ENCODE measurements around the gene CDKN1C. TPM values are rescaled to one million over a fixed set of nuclear protein-coding genes. Genes with fewer than 3 reads are reported as not detected.
A peak's percentile ranks its signal among the peaks of the same experiment; 100 is the strongest.

Gene CDKN1C
- polyA plus RNA-seq, 4 donors: 4.0 to 328 (median 17.7) TPM

DNA sequence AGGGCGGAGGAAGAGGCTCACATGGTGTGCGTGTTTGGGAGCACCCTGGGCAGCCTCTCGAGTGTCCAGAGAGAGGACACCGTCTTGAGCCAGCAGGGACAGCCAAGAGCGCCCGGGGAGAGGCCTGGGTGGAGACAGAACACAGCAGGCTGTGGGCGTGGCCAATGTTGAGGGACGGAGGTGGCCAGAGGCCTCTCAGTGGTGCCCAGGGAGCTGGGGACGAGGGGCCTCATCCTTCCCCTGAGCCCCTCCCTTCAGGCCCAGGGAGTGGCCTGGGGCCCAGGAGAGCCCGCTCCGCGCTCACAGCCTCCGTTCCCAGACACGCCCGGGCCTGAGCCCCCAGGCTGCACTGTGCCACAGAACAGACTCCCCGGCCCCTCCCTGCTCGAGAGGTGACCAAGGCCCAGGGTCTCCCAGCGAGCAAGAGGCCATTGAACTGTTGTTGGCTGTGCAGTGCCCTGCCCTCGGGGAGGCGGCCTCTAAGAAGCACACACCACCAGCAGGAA is 48.4 kb downstream of the CDKN1C start:
- peaks cover 0 to 73% (median 0%) of the 10 kb centered on the region in 3 donors for H3K4me1 ChIP-seq (ENCODE audit: control insufficient read depth in 3 of 3, insufficient read depth in 2 of 3, low read depth in 1 of 3, low read length in 2 of 3)
- no peaks in the 10 kb centered on the region for H3K9me3 ChIP-seq (ENCODE audit: control insufficient read depth in 2 of 2, insufficient read depth in 1 of 2, low read depth in 1 of 2, low read length in 1 of 2)
- no peaks in the 10 kb centered on the region for H3K27me3 ChIP-seq (ENCODE audit: control insufficient read depth in 3 of 3, insufficient read depth in 3 of 3, low read length in 3 of 3)
- WGBS, 3 donors: 49 to 79% (median 72%) methylated on average over 18 to 20 of the region's 20 CpGs
- H3K36me3 ChIP-seq (ENCODE audit: control insufficient read depth in 3 of 3, insufficient read depth in 2 of 3, low read depth in 1 of 3, low read length in 3 of 3): peaks cover 0 to under 1% (median 0%) of the 10 kb centered on the region in 3 donors
- DNase-seq: peak; percentile 10 to 96
- H3K4me3 ChIP-seq (ENCODE audit: low read depth in 1 of 3, low read length in 3 of 3): peak overlapping the region in 1 of 3 donors; percentile 2
- no peak for FAIRE-seq
- peak overlapping the region in 1 of 3 donors; percentile 91 for H3K27ac ChIP-seq (ENCODE audit: low read depth in 1 of 3, low read length in 2 of 3)

DNA sequence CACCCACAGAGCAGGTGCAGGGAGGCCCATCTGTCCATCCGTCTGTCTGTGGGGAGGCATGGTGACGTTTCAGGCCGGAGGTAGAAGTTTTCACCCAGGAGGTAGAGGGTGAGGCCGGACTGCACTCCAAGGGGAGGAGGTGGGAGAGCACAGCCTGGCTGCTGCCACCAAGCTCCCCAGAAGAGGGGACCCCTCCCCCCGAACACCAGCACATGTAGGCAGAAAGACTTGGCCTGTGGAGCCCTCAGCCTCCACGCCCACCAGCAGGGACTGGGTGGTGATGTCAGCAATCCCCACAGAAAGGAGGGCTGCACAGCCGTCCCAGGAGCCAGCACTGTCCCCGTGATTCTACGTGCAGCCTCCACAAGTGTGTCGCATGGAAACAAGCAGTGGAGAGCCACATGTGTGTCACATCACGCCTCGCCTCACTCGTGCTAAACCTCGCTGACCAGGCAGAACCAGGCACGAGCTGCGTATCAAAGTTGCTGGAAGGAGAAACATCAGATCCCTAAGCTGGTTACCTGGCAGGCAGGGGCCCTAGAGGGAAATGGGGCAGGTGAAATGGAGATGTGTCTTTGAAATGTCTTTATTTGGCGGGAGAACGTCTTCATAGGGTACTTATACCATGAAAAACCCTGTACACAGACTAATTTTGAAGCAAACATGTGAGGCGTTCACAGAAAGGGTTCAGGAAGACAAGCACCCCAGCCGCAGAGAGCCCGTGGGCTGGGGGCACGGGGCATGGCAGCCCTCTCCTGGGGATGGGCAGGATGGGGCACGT is 49.1 kb downstream of the CDKN1C start:
- Histone ChIP-seq H3K4me3 (ENCODE audit: low read depth in 1 of 3, low read length in 3 of 3) (no peak overlapping the region), H3K36me3 (ENCODE audit: control insufficient read depth in 3 of 3, insufficient read depth in 2 of 3, low read depth in 1 of 3, low read length in 3 of 3) (no peaks in the 10 kb centered on the region), H3K27me3 (ENCODE audit: control insufficient read depth in 3 of 3, insufficient read depth in 3 of 3, low read length in 3 of 3) (no peaks in the 10 kb centered on the region), H3K9me3 (ENCODE audit: control insufficient read depth in 2 of 2, insufficient read depth in 1 of 2, low read depth in 1 of 2, low read length in 1 of 2) (no peaks in the 10 kb centered on the region), H3K4me1 (ENCODE audit: control insufficient read depth in 3 of 3, insufficient read depth in 2 of 3, low read depth in 1 of 3, low read length in 2 of 3) (peaks cover 0 to 73% (median 0%) of the 10 kb centered on the region in 3 donors), H3K27ac (ENCODE audit: low read depth in 1 of 3, low read length in 2 of 3) (peak overlapping the region in 1 of 3 donors; percentile 91)
- 83 to 92% (median 88%) methylated on average over 23 of the region's 23 CpGs for WGBS, 3 donors
- FAIRE-seq (no peak), DNase-seq (peak in 1 of 2 donors; percentile 54)

DNA sequence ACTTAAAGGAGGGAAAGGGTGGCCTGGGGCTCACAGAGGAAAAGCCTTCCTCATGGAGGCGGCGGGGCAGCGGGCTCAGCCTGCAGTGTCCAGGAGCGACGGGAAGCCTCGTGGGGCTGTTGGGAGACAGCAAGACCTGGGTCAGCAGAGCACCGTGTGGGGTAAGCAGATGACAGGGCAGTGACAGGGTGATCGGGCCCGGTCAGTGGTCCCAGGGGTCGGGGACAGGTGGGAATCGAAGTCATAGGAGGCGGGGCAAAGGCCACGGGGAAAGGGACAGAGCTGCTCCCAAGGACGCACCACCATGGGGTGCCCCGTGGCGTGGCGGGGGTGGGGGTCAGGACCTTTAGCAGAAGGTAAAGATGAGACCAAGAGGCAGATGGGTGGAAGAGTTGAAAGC is 49.8 kb downstream of the CDKN1C start:
- Histone ChIP-seq H3K36me3 (ENCODE audit: control insufficient read depth in 3 of 3, insufficient read depth in 2 of 3, low read depth in 1 of 3, low read length in 3 of 3) (no peaks in the 10 kb centered on the region), H3K27ac (ENCODE audit: low read depth in 1 of 3, low read length in 2 of 3) (peak overlapping the region in 1 of 3 donors; percentile 91), H3K4me1 (ENCODE audit: control insufficient read depth in 3 of 3, insufficient read depth in 2 of 3, low read depth in 1 of 3, low read length in 2 of 3) (peaks cover 0 to 67% (median 0%) of the 10 kb centered on the region in 3 donors), H3K4me3 (ENCODE audit: low read depth in 1 of 3, low read length in 3 of 3) (no peak overlapping the region), H3K9me3 (ENCODE audit: control insufficient read depth in 2 of 2, insufficient read depth in 1 of 2, low read depth in 1 of 2, low read length in 1 of 2) (no peaks in the 10 kb centered on the region), H3K27me3 (ENCODE audit: control insufficient read depth in 3 of 3, insufficient read depth in 3 of 3, low read length in 3 of 3) (no peaks in the 10 kb centered on the region)
- WGBS, 3 donors: 87 to 90% (median 88%) methylated on average over 17 of the region's 17 CpGs
- no peak for FAIRE-seq
- no peak for DNase-seq

DNA sequence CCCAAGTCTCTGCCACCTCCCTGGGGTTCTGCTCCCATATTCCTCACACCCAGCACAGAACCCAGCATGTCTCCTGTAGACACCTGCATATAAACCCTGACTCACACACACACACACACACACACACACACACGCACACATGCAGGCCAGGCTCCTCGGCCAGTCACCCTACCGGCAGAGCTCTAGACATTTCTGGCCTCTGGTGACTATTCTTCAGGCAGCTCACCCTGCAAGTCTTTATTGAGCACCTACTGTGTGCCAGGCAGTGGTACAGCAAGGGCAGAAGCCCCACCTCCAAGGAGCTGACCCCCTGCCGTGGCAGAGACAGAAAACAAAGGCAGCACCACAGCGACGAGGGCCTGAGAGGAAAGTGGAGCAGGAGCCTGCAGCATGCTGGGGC is 50.3 kb downstream of the CDKN1C start:
- Histone ChIP-seq H3K36me3 (ENCODE audit: control insufficient read depth in 3 of 3, insufficient read depth in 2 of 3, low read depth in 1 of 3, low read length in 3 of 3) (no peaks in the 10 kb centered on the region), H3K4me1 (ENCODE audit: control insufficient read depth in 3 of 3, insufficient read depth in 2 of 3, low read depth in 1 of 3, low read length in 2 of 3) (peaks cover 0 to 62% (median 0%) of the 10 kb centered on the region in 3 donors), H3K27ac (ENCODE audit: low read depth in 1 of 3, low read length in 2 of 3) (peak overlapping the region in 1 of 3 donors; percentile 91), H3K4me3 (ENCODE audit: low read depth in 1 of 3, low read length in 3 of 3) (no peak overlapping the region), H3K9me3 (ENCODE audit: control insufficient read depth in 2 of 2, insufficient read depth in 1 of 2, low read depth in 1 of 2, low read length in 1 of 2) (peaks cover 0 to 1% of the 10 kb centered on the region in 2 donors), H3K27me3 (ENCODE audit: control insufficient read depth in 3 of 3, insufficient read depth in 3 of 3, low read length in 3 of 3) (no peaks in the 10 kb centered on the region)
- DNase-seq: peak in 1 of 2 donors; percentile 63
- 78 to 91% (median 82%) methylated on average over 6 of the region's 6 CpGs for WGBS, 3 donors
- FAIRE-seq: no peak

DNA sequence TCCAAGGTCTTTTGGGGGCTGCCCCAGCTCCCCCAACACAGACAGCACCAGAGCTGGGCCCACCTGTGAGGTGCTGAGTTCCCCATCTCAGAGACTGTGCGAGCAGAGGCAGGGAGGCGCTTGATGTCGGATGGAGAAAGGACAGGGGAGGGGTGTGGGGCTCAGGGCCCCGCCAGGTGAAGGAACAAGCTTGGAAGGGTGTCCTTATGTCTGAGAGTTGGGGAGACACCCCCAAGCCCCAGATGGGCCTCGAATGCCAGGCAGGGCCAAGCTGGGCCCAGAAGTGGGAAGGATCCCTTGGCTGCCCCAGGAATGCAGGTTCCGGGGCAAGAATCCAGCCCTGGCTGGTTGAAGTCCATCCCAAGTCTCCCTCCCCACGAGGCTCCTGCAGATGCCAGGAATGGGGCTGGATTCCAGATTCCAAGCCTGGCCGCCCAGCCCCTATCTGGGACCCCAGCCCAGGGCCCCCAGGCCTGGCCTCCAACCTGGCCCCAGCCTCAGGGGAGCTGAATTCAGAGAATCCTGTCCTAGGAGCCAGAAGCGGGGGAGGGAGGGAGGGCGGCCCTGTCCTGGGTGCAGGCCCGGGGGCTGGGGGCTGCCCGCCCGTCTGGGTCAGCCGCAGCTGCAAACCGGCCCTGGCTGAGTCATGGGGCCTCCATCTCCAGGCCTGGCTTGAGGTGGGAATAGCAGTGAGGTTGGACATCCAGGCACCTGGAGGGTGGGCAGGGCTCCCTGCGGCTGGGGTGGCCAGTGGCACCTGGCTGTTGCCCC is 50.9 kb downstream of the CDKN1C start:
- FAIRE-seq: no peak
- DNase-seq: no peak
- H3K4me1 ChIP-seq (ENCODE audit: control insufficient read depth in 3 of 3, insufficient read depth in 2 of 3, low read depth in 1 of 3, low read length in 2 of 3): peaks cover 0 to 56% (median 0%) of the 10 kb centered on the region in 3 donors
- 84 to 87% (median 86%) methylated on average over 13 to 16 of the region's 16 CpGs for WGBS, 3 donors
- H3K36me3 ChIP-seq (ENCODE audit: control insufficient read depth in 3 of 3, insufficient read depth in 2 of 3, low read depth in 1 of 3, low read length in 3 of 3): no peaks in the 10 kb centered on the region
- peak overlapping the region in 1 of 3 donors; percentile 18 for H3K27ac ChIP-seq (ENCODE audit: low read depth in 1 of 3, low read length in 2 of 3)
- H3K27me3 ChIP-seq (ENCODE audit: control insufficient read depth in 3 of 3, insufficient read depth in 3 of 3, low read length in 3 of 3): no peaks in the 10 kb centered on the region
- H3K4me3 ChIP-seq (ENCODE audit: low read depth in 1 of 3, low read length in 3 of 3): no peak overlapping the region
- H3K9me3 ChIP-seq (ENCODE audit: control insufficient read depth in 2 of 2, insufficient read depth in 1 of 2, low read depth in 1 of 2, low read length in 1 of 2): peaks cover 0 to 6% of the 10 kb centered on the region in 2 donors

DNA sequence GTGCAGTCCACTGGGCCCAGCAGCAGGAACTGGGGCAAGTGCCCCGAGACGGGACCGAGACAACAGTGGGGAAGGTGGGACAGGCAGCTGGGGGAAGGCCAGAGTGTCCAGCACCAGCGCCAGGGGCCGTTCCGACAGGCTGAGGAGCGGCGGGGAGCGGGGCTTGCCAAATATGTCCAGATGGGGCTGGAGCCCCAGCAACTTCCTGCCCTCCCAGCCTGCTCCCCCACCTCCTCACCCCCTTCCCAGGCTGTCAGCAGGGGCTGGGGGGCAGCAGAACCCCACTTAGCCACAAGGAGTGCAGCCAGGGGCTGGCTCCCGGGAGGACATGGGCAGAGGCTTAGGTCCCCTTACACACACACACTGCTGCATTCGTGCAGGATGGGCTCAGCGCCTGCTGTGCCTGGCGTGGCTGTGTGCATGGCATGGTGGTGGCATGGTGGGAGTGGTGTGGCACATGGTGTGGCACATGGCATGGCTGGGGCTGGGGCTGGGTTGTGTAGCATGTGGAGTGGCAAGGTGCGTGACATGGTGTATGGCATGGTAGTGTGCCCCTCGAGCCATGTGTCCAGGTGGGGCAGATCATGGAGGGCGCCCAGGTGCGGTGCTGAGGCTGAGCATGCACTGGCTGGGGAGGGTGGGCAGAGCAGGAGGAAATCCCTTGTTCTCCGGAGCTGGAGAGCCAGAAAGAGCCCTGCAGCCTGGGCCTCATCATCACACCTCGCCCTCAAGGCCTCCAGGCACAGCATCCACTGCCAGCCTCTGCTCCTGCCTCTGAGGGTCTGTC is 51.7 kb downstream of the CDKN1C start:
- H3K36me3 ChIP-seq (ENCODE audit: control insufficient read depth in 3 of 3, insufficient read depth in 2 of 3, low read depth in 1 of 3, low read length in 3 of 3): no peaks in the 10 kb centered on the region
- H3K9me3 ChIP-seq (ENCODE audit: control insufficient read depth in 2 of 2, insufficient read depth in 1 of 2, low read depth in 1 of 2, low read length in 1 of 2): peaks cover 0 to 11% of the 10 kb centered on the region in 2 donors
- H3K27ac ChIP-seq (ENCODE audit: low read depth in 1 of 3, low read length in 2 of 3): no peak overlapping the region
- no peak for DNase-seq
- WGBS, 3 donors: 86 to 92% (median 90%) methylated on average over 12 to 19 of the region's 19 CpGs
- H3K4me1 ChIP-seq (ENCODE audit: control insufficient read depth in 3 of 3, insufficient read depth in 2 of 3, low read depth in 1 of 3, low read length in 2 of 3): peaks cover 0 to 48% (median 0%) of the 10 kb centered on the region in 3 donors
- FAIRE-seq: no peak
- no peak overlapping the region for H3K4me3 ChIP-seq (ENCODE audit: low read depth in 1 of 3, low read length in 3 of 3)
- H3K27me3 ChIP-seq (ENCODE audit: control insufficient read depth in 3 of 3, insufficient read depth in 3 of 3, low read length in 3 of 3): no peaks in the 10 kb centered on the region
